ENCODE results near the gene ADAM12. TPM values are rescaled to one million over a fixed set of nuclear protein-coding genes. Genes with fewer than 3 reads are reported as not detected.

ADAM12 gene
- polyA plus RNA-seq, 1 donor from 2014 or later = 0.09 TPM

DNA sequence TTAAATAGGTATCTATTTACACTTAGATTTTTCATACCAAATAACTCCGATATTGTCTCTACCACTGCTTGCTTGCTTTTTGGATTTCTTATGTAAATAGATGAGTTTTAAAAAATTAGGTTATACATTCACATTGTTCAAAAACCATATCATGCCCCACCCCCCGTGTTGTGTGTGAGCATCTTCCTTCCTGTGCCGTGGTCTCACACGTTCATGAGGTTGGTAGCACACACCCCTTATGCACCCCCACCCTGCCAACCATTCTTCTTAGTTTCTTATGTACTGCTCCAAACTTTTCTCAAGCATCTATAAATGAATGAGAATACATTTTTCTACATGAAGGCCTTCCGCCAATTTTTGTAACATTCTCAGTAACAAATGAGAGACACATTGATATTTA is 376.3 kb downstream of the ADAM12 start:
- Histone ChIP-seq H3F3A (ENCODE audit: insufficient read depth, low read length, poor library complexity, severe bottlenecking) (no peaks in the 10 kb centered on the region), H3K4me2 (ENCODE audit: low read length) (no peak overlapping the region), H3K36me3 (ENCODE audit: insufficient read depth, low read length) (no peaks in the 10 kb centered on the region), H3K4me3 (ENCODE audit: low read length) (no peak overlapping the region), H3K9ac (ENCODE audit: low read length) (no peak overlapping the region), H3K27me3 (ENCODE audit: insufficient read depth, low read depth, low read length) (no peaks in the 10 kb centered on the region), H3K27ac (ENCODE audit: low read length) (no peak overlapping the region), H3K79me2 (replicated peaks; ENCODE audit: insufficient read depth, low read length) (no peaks in the 10 kb centered on the region), H4K20me1 (ENCODE audit: insufficient read depth) (no peaks in the 10 kb centered on the region), H3K9me3 (ENCODE audit: low read length) (no peaks in the 10 kb centered on the region), H3K9me2 (ENCODE audit: insufficient read depth, low read length) (no peaks in the 10 kb centered on the region), H2AFZ (ENCODE audit: low read depth, low read length) (no peak overlapping the region)
- TF ChIP-seq TAF1 (IDR thresholded peaks at IDR 0.05; ENCODE audit: low read depth) (no peak), EP300 (conservative IDR thresholded peaks at IDR 0.05; ENCODE audit: poor library complexity, severe bottlenecking) (no peak), CTCF (IDR thresholded peaks at IDR 0.05; ENCODE audit: poor library complexity, severe bottlenecking) (no peak), MXI1 (conservative IDR thresholded peaks at IDR 0.05; ENCODE audit: poor library complexity, severe bottlenecking) (no peak), RAD21 (conservative IDR thresholded peaks at IDR 0.05) (no peak), POLR2AphosphoS5 (IDR thresholded peaks at IDR 0.05) (no peak), SMC3 (conservative IDR thresholded peaks at IDR 0.05; ENCODE audit: poor library complexity) (no peak), REST (IDR thresholded peaks at IDR 0.05; ENCODE audit: borderline replicate concordance) (no peak), EZH2 (IDR thresholded peaks at IDR 0.05; ENCODE audit: borderline replicate concordance, insufficient read depth, low read length, poor library complexity, severe bottlenecking) (no peak)

- H3K9me3 ChIP-seq (ENCODE audit: low read length) = no peaks in the 10 kb centered on the region
- TF ChIP-seq CTCF (IDR thresholded peaks at IDR 0.05; ENCODE audit: poor library complexity, severe bottlenecking) = no peak
- no peak for TF ChIP-seq RAD21 (conservative IDR thresholded peaks at IDR 0.05)
- TF ChIP-seq MXI1 (conservative IDR thresholded peaks at IDR 0.05; ENCODE audit: poor library complexity, severe bottlenecking) = no peak
- TF ChIP-seq EZH2 (IDR thresholded peaks at IDR 0.05; ENCODE audit: borderline replicate concordance, insufficient read depth, low read length, poor library complexity, severe bottlenecking) = no peak
- no peak for TF ChIP-seq EP300 (conservative IDR thresholded peaks at IDR 0.05; ENCODE audit: poor library complexity, severe bottlenecking)
- no peaks in the 10 kb centered on the region for H4K20me1 ChIP-seq (ENCODE audit: insufficient read depth)
- no peaks in the 10 kb centered on the region for H3K36me3 ChIP-seq (ENCODE audit: insufficient read depth, low read length)
- H3K79me2 ChIP-seq (replicated peaks; ENCODE audit: insufficient read depth, low read length) = no peaks in the 10 kb centered on the region
- no peak overlapping the region for H3K4me2 ChIP-seq (ENCODE audit: low read length)
- H3K27ac ChIP-seq (ENCODE audit: low read length) = no peak overlapping the region
- no peak overlapping the region for H3K4me3 ChIP-seq (ENCODE audit: low read length)
- no peaks in the 10 kb centered on the region for H3K27me3 ChIP-seq (ENCODE audit: insufficient read depth, low read depth, low read length)
- H3K9me2 ChIP-seq (ENCODE audit: insufficient read depth, low read length) = no peaks in the 10 kb centered on the region
- no peak overlapping the region for H2AFZ ChIP-seq (ENCODE audit: low read depth, low read length)
- H3K9ac ChIP-seq (ENCODE audit: low read length) = no peak overlapping the region
- no peaks in the 10 kb centered on the region for H3F3A ChIP-seq (ENCODE audit: insufficient read depth, low read length, poor library complexity, severe bottlenecking)
These were observed 378.6 kb downstream of the ADAM12 start for GRCh38 chr10:126009650-126010049.
